AG04449 (cell line): ENCODE measurements around the gene SVOP.
"Not testable (repeated sequence)": the region's sequence is repeated elsewhere in the genome, so short reads cannot be mapped to it uniquely, and the experiment has no call there.

Experiments
- CTCF ChIA-PET: fragments of 350-600 bp; formaldehyde crosslinking; extraction: SDS; loops from one replicate; lab custom pipeline; 2021; ENCODE audit warnings: antibody characterized with exemption; lab: Yijun Ruan, JAX
- POLR2A ChIA-PET: fragments of 400-600, 350-600 bp; formaldehyde crosslinking; extraction: SDS; loops from one replicate; lab custom pipeline; 2020; ENCODE audit warnings: antibody characterized with exemption, inconsistent platforms; lab: Yijun Ruan, JAX
- DNase-seq: peaks from one replicate; pipeline ENCODE4 v3.0.0-alpha.2; 2010; ENCODE audit warnings: low read depth, low spot score
- H3K4me3 ChIP-seq: 2 replicates; pipeline ENCODE4 v1.5.1; 2011; ENCODE audit warnings: low read depth, mild to moderate bottlenecking, control low read depth, low read length
- TF ChIP-seq, protein P1 (sequence below): IDR thresholded peaks from one replicate; pipeline ENCODE4 v1.5.1; 2011; ENCODE audit warnings: mild to moderate bottlenecking, moderate library complexity, low read length, control low read depth, inconsistent platforms; ENCODE audit not compliant: insufficient read depth; ENCODE audit errors: missing control alignments

SVOP gene

GRCh38 chr12:109052414-109053323, 31.8 kb upstream of the SVOP start, which contains the start of gene USP30:
USP30 (plus strand) TSS chr12:109052576; CDS start chr12:109052679, 103 bp downstream.
- peak within 1 kb of the TSS; percentile 94 for H3K4me3 ChIP-seq
- ChIA-PET CTCF (interaction anchor here (0.9 to 2.5 kb wide), 3 partner anchors 10 to 200 kb away, joined by 3 to 9 read pairs (median 5); no protein-coding TSS in a partner anchor), POLR2A (interaction anchor here (0.6 kb wide), 1 partner anchor 195 kb away, joined by 3 read pairs; the partner anchor contains the start of gene SSH1)
- peak; percentile 41 for DNase-seq
- TF ChIP-seq, protein P1, sequence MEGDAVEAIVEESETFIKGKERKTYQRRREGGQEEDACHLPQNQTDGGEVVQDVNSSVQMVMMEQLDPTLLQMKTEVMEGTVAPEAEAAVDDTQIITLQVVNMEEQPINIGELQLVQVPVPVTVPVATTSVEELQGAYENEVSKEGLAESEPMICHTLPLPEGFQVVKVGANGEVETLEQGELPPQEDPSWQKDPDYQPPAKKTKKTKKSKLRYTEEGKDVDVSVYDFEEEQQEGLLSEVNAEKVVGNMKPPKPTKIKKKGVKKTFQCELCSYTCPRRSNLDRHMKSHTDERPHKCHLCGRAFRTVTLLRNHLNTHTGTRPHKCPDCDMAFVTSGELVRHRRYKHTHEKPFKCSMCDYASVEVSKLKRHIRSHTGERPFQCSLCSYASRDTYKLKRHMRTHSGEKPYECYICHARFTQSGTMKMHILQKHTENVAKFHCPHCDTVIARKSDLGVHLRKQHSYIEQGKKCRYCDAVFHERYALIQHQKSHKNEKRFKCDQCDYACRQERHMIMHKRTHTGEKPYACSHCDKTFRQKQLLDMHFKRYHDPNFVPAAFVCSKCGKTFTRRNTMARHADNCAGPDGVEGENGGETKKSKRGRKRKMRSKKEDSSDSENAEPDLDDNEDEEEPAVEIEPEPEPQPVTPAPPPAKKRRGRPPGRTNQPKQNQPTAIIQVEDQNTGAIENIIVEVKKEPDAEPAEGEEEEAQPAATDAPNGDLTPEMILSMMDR: no peak

- no peak for DNase-seq
- ChIA-PET POLR2A (interaction anchor here (0.6 kb wide), 1 partner anchor 195 kb away, joined by 3 read pairs; the partner anchor contains the start of gene SSH1), CTCF (interaction anchor here (0.9 to 2.5 kb wide), 3 partner anchors 10 to 199 kb away, joined by 3 to 9 read pairs (median 5); no protein-coding TSS in a partner anchor)
- peak overlapping the region; percentile 94 for H3K4me3 ChIP-seq
- TF ChIP-seq, protein P1: no peak
These were observed 31.2 kb upstream of the SVOP start for GRCh38 chr12:109052097-109052413.

GRCh38 chr12:109049794-109050193, 28.9 kb upstream of the SVOP start:
- CTCF ChIA-PET, POLR2A ChIA-PET: not testable (repeated sequence)

DNA sequence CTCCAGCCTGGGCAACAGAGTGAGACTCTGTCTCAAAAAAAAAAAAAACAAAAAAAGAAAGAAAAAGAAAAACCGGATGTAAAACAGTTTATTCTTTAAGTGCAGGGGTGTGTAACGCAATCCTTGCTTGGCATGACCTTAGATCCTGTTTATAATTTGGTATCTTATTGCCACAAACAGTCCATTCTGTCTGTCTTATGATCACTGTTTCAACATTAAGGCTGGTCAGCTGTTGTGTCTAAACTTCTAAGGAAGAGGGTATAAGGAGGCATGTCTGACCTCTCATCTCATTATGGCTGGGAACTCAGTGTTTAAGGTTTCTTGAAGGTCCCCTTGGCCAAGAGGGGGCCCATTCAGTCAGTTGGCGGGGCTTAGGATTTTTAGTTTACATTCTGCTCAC, 27.8 kb upstream of the SVOP start:
- CTCF ChIA-PET, POLR2A ChIA-PET, H3K4me3 ChIP-seq, DNase-seq: not testable (repeated sequence)

More at GRCh38 chr12:109049794-109050193, 28.9 kb upstream of the SVOP start:
- DNase-seq, H3K4me3 ChIP-seq: not testable (repeated sequence)

DNA sequence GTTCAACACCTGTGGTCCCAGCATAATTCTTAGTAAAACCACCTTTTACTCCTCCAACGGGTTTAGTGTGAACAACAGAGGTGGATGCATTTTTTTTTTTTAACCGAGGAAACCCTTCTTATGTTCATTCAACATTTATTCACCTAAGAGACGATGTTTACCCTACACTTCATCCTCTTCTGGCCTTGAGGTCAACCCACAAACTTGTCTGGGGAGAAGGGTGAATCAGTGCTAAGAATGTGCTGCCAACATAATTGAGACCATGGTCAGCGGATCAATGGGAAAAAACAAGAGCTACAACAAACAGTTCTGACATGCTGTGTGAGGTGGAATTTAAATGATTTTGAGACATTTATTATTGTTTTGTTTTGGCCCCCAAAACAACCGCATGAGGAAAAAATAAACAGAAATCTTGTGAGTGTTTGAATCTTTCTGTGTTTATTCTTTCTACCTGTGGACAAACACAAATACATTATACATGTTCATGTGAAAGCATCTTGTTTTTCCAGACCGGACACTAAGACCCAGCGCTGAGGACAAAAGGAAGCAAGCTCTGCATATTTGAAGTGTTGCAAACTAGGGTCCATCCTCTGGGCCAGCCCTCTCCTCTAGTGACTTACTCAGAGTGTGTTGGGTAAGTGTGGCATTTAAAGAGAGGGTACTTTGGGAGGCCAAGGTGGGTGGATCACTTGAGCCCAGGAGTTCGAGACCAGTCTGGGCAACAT, 26.4 kb upstream of the SVOP start:
- CTCF ChIA-PET: no interaction called here
- no peak for DNase-seq
- TF ChIP-seq, protein P1: no peak
- POLR2A ChIA-PET: no interaction called here
- H3K4me3 ChIP-seq: no peak overlapping the region

DNA sequence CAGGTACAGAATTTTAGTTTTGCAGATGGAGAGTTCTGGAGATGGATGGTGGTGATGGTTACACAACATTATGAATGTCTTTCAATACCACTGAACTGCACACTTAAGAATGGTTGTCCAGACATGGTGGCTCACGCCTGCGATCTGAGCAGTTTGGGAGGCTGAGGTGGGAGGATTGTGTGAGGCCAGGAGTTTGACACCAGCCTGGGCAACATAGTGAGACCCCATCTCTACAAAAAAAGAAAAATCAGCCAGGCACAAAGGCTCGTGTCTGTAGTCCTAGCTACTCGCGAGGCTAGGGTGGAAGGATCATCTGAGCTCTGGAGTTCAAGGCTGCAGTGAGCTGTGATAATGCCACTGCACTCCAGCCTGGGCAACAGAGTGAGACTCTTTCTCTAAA, 23.4 kb upstream of the SVOP start:
- TF ChIP-seq, protein P1: no peak
- ChIA-PET CTCF (no interaction called here), POLR2A (no interaction called here)
- H3K4me3 ChIP-seq: no peak overlapping the region
- no peak for DNase-seq

- ChIA-PET POLR2A (no interaction called here), CTCF (no interaction called here)
- no peak for DNase-seq
- TF ChIP-seq, protein P1: no peak
- H3K4me3 ChIP-seq: no peak overlapping the region
These were observed 16.1 kb upstream of the SVOP start for GRCh38 chr12:109036975-109037374.
